IPS-15b (cell line): ENCODE results near the gene MAPK8IP2.
A peak's percentile ranks its signal among the peaks of the same experiment; 100 is the strongest.

ENCODE experiments used
- H3K27me3 ChIP-seq: one replicate; pipeline ENCODE4 v1.6.1; 2013; ENCODE audit warnings: low read length; ENCODE audit not compliant: control insufficient read depth, insufficient read depth
- H3K36me3 ChIP-seq: one replicate; pipeline ENCODE4 v1.6.1; 2013; ENCODE audit warnings: low read length; ENCODE audit not compliant: control insufficient read depth, insufficient read depth
- H3K4me1 ChIP-seq: one replicate; pipeline ENCODE4 v1.6.1; 2013; ENCODE audit warnings: mild to moderate bottlenecking, low read length; ENCODE audit not compliant: control insufficient read depth, insufficient read depth
- H3K4me3 ChIP-seq: one replicate; pipeline ENCODE4 v1.5.1; 2013; ENCODE audit warnings: low read depth, low read length
- H3K9ac ChIP-seq: one replicate; pipeline ENCODE4 v1.6.1; 2013; ENCODE audit warnings: low read depth, mild to moderate bottlenecking, low read length
- H3K9me3 ChIP-seq: one replicate; pipeline ENCODE4 v1.6.1; 2013; ENCODE audit warnings: mild to moderate bottlenecking, low read length; ENCODE audit not compliant: control insufficient read depth, insufficient read depth

MAPK8IP2 gene

GRCh38 chr22:50584106-50585096 lies 16.2 kb upstream of the MAPK8IP2 start:
- Histone ChIP-seq H3K9ac (no peak overlapping the region), H3K36me3 (peaks cover 5% of the 10 kb centered on the region), H3K4me1 (no peaks in the 10 kb centered on the region), H3K9me3 (no peaks in the 10 kb centered on the region), H3K4me3 (no peak overlapping the region), H3K27me3 (peaks cover 8% of the 10 kb centered on the region)

GRCh38 chr22:50585238-50585637 lies 15.4 kb upstream of the MAPK8IP2 start:
- Histone ChIP-seq H3K27me3 (peaks cover 8% of the 10 kb centered on the region), H3K9me3 (no peaks in the 10 kb centered on the region), H3K4me1 (no peaks in the 10 kb centered on the region), H3K4me3 (no peak overlapping the region), H3K36me3 (peaks cover 2% of the 10 kb centered on the region), H3K9ac (no peak overlapping the region)

GRCh38 chr22:50585781-50586180 lies 14.8 kb upstream of the MAPK8IP2 start:
- Histone ChIP-seq H3K27me3 (peaks cover 8% of the 10 kb centered on the region), H3K4me3 (no peak overlapping the region), H3K36me3 (no peaks in the 10 kb centered on the region), H3K9me3 (no peaks in the 10 kb centered on the region), H3K9ac (no peak overlapping the region), H3K4me1 (no peaks in the 10 kb centered on the region)

GRCh38 chr22:50586416-50586815 lies 14.2 kb upstream of the MAPK8IP2 start:
- H3K9ac ChIP-seq: no peak overlapping the region
- no peaks in the 10 kb centered on the region for H3K9me3 ChIP-seq
- H3K36me3 ChIP-seq: no peaks in the 10 kb centered on the region
- peaks cover 8% of the 10 kb centered on the region for H3K27me3 ChIP-seq
- H3K4me1 ChIP-seq: no peaks in the 10 kb centered on the region
- no peak overlapping the region for H3K4me3 ChIP-seq

GRCh38 chr22:50587407-50587806 lies 13.2 kb upstream of the MAPK8IP2 start:
- H3K36me3 ChIP-seq: no peaks in the 10 kb centered on the region
- peaks cover 8% of the 10 kb centered on the region for H3K27me3 ChIP-seq
- no peaks in the 10 kb centered on the region for H3K9me3 ChIP-seq
- no peaks in the 10 kb centered on the region for H3K4me1 ChIP-seq
- H3K9ac ChIP-seq: no peak overlapping the region
- no peak overlapping the region for H3K4me3 ChIP-seq

GRCh38 chr22:50595189-50595588 lies 5.4 kb upstream of the MAPK8IP2 start:
- no peaks in the 10 kb centered on the region for H3K4me1 ChIP-seq
- no peaks in the 10 kb centered on the region for H3K9me3 ChIP-seq
- no peaks in the 10 kb centered on the region for H3K36me3 ChIP-seq
- no peak overlapping the region for H3K4me3 ChIP-seq
- H3K27me3 ChIP-seq: peaks cover 19% of the 10 kb centered on the region
- H3K9ac ChIP-seq: no peak overlapping the region

GRCh38 chr22:50597097-50597496 lies 3.5 kb upstream of the MAPK8IP2 start:
- peaks cover 2% of the 10 kb centered on the region for H3K4me1 ChIP-seq
- H3K27me3 ChIP-seq: peaks cover 28% of the 10 kb centered on the region

GRCh38 chr22:50599816-50600455 lies 657 bp upstream of the MAPK8IP2 start:
- H3K4me3 ChIP-seq: peak overlapping the region; percentile 8
- H3K36me3 ChIP-seq: no peaks in the 10 kb centered on the region
- peaks cover 45% of the 10 kb centered on the region for H3K27me3 ChIP-seq
- no peak overlapping the region for H3K9ac ChIP-seq
- no peaks in the 10 kb centered on the region for H3K9me3 ChIP-seq
- H3K4me1 ChIP-seq: peaks cover 2% of the 10 kb centered on the region

More at GRCh38 chr22:50597097-50597496, 3.5 kb upstream of the MAPK8IP2 start:
- no peaks in the 10 kb centered on the region for H3K9me3 ChIP-seq
- H3K36me3 ChIP-seq: no peaks in the 10 kb centered on the region
- H3K9ac ChIP-seq: no peak overlapping the region
- no peak overlapping the region for H3K4me3 ChIP-seq

- peaks cover 53% of the 10 kb centered on the region for H3K27me3 ChIP-seq
- no peaks in the 10 kb centered on the region for H3K36me3 ChIP-seq
- H3K9ac ChIP-seq: no peak overlapping the region
- no peaks in the 10 kb centered on the region for H3K9me3 ChIP-seq
- peak overlapping the region; percentile 50 for H3K4me3 ChIP-seq
- peaks cover 2% of the 10 kb centered on the region for H3K4me1 ChIP-seq
Observed at GRCh38 chr22:50600967-50601668, 525 bp downstream of the MAPK8IP2 start.

GRCh38 chr22:50601669-50602337 lies 1.2 kb downstream of the MAPK8IP2 start:
- Histone ChIP-seq H3K36me3 (no peaks in the 10 kb centered on the region), H3K9me3 (no peaks in the 10 kb centered on the region), H3K9ac (no peak overlapping the region), H3K4me3 (peak overlapping the region; percentile 13), H3K27me3 (peaks cover 53% of the 10 kb centered on the region), H3K4me1 (peaks cover 2% of the 10 kb centered on the region)

GRCh38 chr22:50602338-50602700 lies 1.7 kb downstream of the MAPK8IP2 start:
- no peaks in the 10 kb centered on the region for H3K9me3 ChIP-seq
- H3K9ac ChIP-seq: no peak overlapping the region
- peaks cover under 1% of the 10 kb centered on the region for H3K36me3 ChIP-seq
- no peak overlapping the region for H3K4me3 ChIP-seq
- H3K4me1 ChIP-seq: peaks cover 2% of the 10 kb centered on the region
- peaks cover 51% of the 10 kb centered on the region for H3K27me3 ChIP-seq
